CD14-positive monocyte (primary cell): ENCODE data around the gene RPTOR. TPM values are rescaled to one million over a fixed set of nuclear protein-coding genes. Genes with fewer than 3 reads are reported as not detected.

ENCODE experiments used
- DNase-seq, 3 donors: peaks; one replicate each; pipeline ENCODE4 v3.0.0-alpha.2; 2011 to 2022
- H2AFZ ChIP-seq: 2 replicates; pipeline ENCODE4 v1.6.0; 2012; ENCODE audit warnings: mild to moderate bottlenecking, low read depth, low read length, inconsistent platforms; ENCODE audit not compliant: insufficient read depth, poor library complexity, severe bottlenecking
- H3K27ac ChIP-seq, 2 donors: 1 replicate in 1 of 2; 2 replicates in 1 of 2; pipeline ENCODE4 v1.5.1; 2012 to 2013; ENCODE audit warnings: low read length in 2 of 2, control low read depth in 1 of 2, inconsistent platforms in 1 of 2, low read depth in 1 of 2, mild to moderate bottlenecking in 1 of 2
- H3K27me3 ChIP-seq, 2 donors: one replicate each; pipeline versions ENCODE4 v1.6.0 to v1.6.1; 2011 to 2013; ENCODE audit warnings: low read length in 2 of 2; ENCODE audit not compliant: control insufficient read depth in 2 of 2, insufficient read depth in 2 of 2
- H3K36me3 ChIP-seq, 2 donors: replicated peaks in 1 of 2; 1 replicate in 1 of 2; 2 replicates in 1 of 2; pipeline versions ENCODE4 v1.5.1 to v1.6.1; 2012 to 2013; ENCODE audit warnings: low read length in 2 of 2, control low read depth in 1 of 2, inconsistent platforms in 1 of 2, mild to moderate bottlenecking in 1 of 2; ENCODE audit not compliant: insufficient read depth in 2 of 2, control insufficient read depth in 1 of 2
- H3K4me1 ChIP-seq, 2 donors: 1 replicate in 1 of 2; 2 replicates in 1 of 2; pipeline versions ENCODE4 v1.5.1 to v1.6.1; 2012 to 2013; ENCODE audit warnings: low read length in 2 of 2, control low read depth in 1 of 2, inconsistent platforms in 1 of 2, mild to moderate bottlenecking in 1 of 2, moderate library complexity in 1 of 2; ENCODE audit not compliant: insufficient read depth in 2 of 2, control insufficient read depth in 1 of 2
- H3K4me2 ChIP-seq: replicated peaks from 2 replicates; pipeline ENCODE3; 2012; ENCODE audit warnings: low read length, moderate library complexity, mild to moderate bottlenecking; ENCODE audit not compliant: poor library complexity, severe bottlenecking; ENCODE audit errors: extremely low read depth
- H3K4me3 ChIP-seq, 3 experiments: fragments of 200-600 bp in 1 of 3; sonication (generic) in 1 of 3; replicated peaks in 1 of 3; 1 replicate in 2 of 3; 2 replicates in 1 of 3; pipeline ENCODE4 v1.5.1; 2011 to 2013; ENCODE audit warnings: low read length in 3 of 3, mild to moderate bottlenecking in 3 of 3, control low read depth in 2 of 3, low read depth in 2 of 3, inconsistent platforms in 1 of 3, moderate library complexity in 1 of 3
- H3K79me2 ChIP-seq: 2 replicates; pipeline ENCODE4 v1.6.0; 2012; ENCODE audit warnings: mild to moderate bottlenecking, control low read depth, inconsistent platforms, low read length, moderate library complexity; ENCODE audit not compliant: insufficient read depth
- H3K9ac ChIP-seq: 2 replicates; pipeline ENCODE4 v1.6.0; 2017; ENCODE audit warnings: low read length, mild to moderate bottlenecking; ENCODE audit not compliant: insufficient read depth, poor library complexity, severe bottlenecking
- H3K9me3 ChIP-seq, 2 donors: replicated peaks in 1 of 2; 1 replicate in 1 of 2; 2 replicates in 1 of 2; pipeline versions ENCODE4 v1.5.1 to v1.6.1; 2012 to 2013; ENCODE audit warnings: low read length in 2 of 2, control low read depth in 1 of 2; ENCODE audit not compliant: control insufficient read depth in 1 of 2, insufficient read depth in 1 of 2
- H4K20me1 ChIP-seq: 2 replicates; pipeline ENCODE4 v1.6.0; 2012; ENCODE audit warnings: mild to moderate bottlenecking, low read length, control low read depth, moderate library complexity; ENCODE audit not compliant: insufficient read depth
- H3K27ac Mint-ChIP-seq, 7 donors: one replicate each; pipeline ENCODE4 v1.8.0; 2020; ENCODE audit warnings: mild to moderate bottlenecking in 7 of 7, mixed read lengths in 7 of 7, moderate library complexity in 6 of 7, inconsistent platforms in 2 of 7
- H3K27me3 Mint-ChIP-seq, 3 donors: one replicate each; pipeline ENCODE4 v1.8.0; 2021 to 2022; ENCODE audit warnings: low read depth in 3 of 3, mild to moderate bottlenecking in 3 of 3, mixed read lengths in 3 of 3, moderate library complexity in 3 of 3, inconsistent platforms in 1 of 3
- H3K36me3 Mint-ChIP-seq, 2 donors: one replicate each; pipeline ENCODE4 v1.8.0; 2020; ENCODE audit warnings: mixed read lengths in 2 of 2, inconsistent platforms in 1 of 2, mild to moderate bottlenecking in 1 of 2
- H3K4me1 Mint-ChIP-seq: one replicate; pipeline ENCODE4 v1.8.0; 2020; ENCODE audit warnings: mild to moderate bottlenecking, mixed read lengths
- H3K4me3 Mint-ChIP-seq, 2 donors: one replicate each; pipeline ENCODE4 v1.8.0; 2020; ENCODE audit warnings: mild to moderate bottlenecking in 2 of 2, mixed read lengths in 2 of 2, moderate library complexity in 1 of 2
- H3K9me3 Mint-ChIP-seq, 7 donors: one replicate each; pipeline ENCODE4 v1.8.0; 2020 to 2022; ENCODE audit warnings: mixed read lengths in 7 of 7, mild to moderate bottlenecking in 6 of 7, moderate library complexity in 6 of 7, inconsistent platforms in 2 of 7
- CTCF ChIP-seq: fragments of 200-600 bp; IDR thresholded peaks from one replicate; pipeline ENCODE4 v1.8.0; 2022; ENCODE audit warnings: antibody characterized with exemption, mild to moderate bottlenecking
- WGBS: methylation state at CpG from one replicate; pipeline ENCODE4 v1.1.5; 2013; ENCODE audit warnings: missing lambda C conversion rate; ENCODE audit not compliant: insufficient coverage; 5-methylcytosine and 5-hydroxymethylcytosine counted together
- intact Hi-C, 2 donors: fragments of 100-400 bp; cut with micrococcal nuclease; formaldehyde crosslinking; loops; one replicate each; pipeline versions ENCODE4 v1.15.0 to v1.15.1; 2023
- polyA plus RNA-seq, 3 donors: library from polyadenylated mRNA; depleted of rRNA in 1 of 3; unstranded in 2 of 3; stranded (reverse) in 1 of 3; fragments of 300-500 nt in 2 of 3; fragments of >200 nt in 1 of 3; fragmentation: Illumina TruSeq in 2 of 3; gene quantifications; 1 replicate in 2 of 3; 2 replicates in 1 of 3; pipeline ENCODE4 v1.2.3, GENCODE V29; 2012 to 2021

RPTOR gene
- polyA plus RNA-seq, 3 donors, result 1.1 to 8.7 (median 2.6) TPM

- Histone ChIP-seq H3K79me2 (peaks cover 6% of the 10 kb centered on the region), H3K36me3 (no peaks in the 10 kb centered on the region), H3K9ac (no peak overlapping the region), H3K4me1 (no peaks in the 10 kb centered on the region), H2AFZ (no peak overlapping the region), H3K4me3 (no peak overlapping the region), H3K27ac (no peak overlapping the region), H4K20me1 (peaks cover 3% of the 10 kb centered on the region), H3K27me3 (no peaks in the 10 kb centered on the region), H3K4me2 (no peak overlapping the region), H3K9me3 (no peaks in the 10 kb centered on the region)
- no peak overlapping the region for H3K4me3 Mint-ChIP-seq
- peaks cover 0 to 8% of the 10 kb centered on the region in 2 donors for H3K36me3 Mint-ChIP-seq
- no peak for DNase-seq
- peaks cover 0 to 2% (median 0%) of the 10 kb centered on the region in 3 donors for H3K27me3 Mint-ChIP-seq
- WGBS, result 94% methylated on average over 9 of the region's 10 CpGs
- H3K4me1 Mint-ChIP-seq, result no peaks in the 10 kb centered on the region
- H3K9me3 Mint-ChIP-seq, result peaks cover 0 to 3% (median 0%) of the 10 kb centered on the region in 7 donors
- intact Hi-C loops, result no loop called here
- TF ChIP-seq CTCF, result no peak
- no peak overlapping the region for H3K27ac Mint-ChIP-seq
These were observed 172.5 kb downstream of the RPTOR start for GRCh38 chr17:80716986-80717719.

DNA sequence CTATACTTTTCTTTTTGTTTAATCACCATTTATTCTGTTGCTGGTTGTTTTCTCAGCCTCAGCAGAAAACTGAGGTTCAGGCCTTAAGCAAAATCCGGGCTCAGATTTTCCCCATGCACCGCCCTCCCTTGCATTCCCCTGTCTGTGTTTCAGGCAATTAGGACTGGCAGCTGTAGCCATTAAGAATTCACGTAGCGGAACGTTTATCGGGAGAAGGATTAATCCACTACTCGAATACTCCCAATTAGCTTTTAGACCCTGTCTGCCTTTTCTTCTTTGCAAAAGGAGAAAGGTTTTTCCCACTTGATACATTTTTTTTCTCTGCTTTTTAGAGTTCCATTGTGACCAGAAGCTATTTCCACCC, 173.1 kb downstream of the RPTOR start:
- H3K4me1 ChIP-seq, result no peaks in the 10 kb centered on the region
- WGBS, result 98% methylated on average over 6 of the region's 7 CpGs
- Mint-ChIP-seq H3K36me3 (peaks cover 0 to 8% of the 10 kb centered on the region in 2 donors), H3K9me3 (peaks cover 0 to 3% (median 0%) of the 10 kb centered on the region in 7 donors), H3K4me1 (no peaks in the 10 kb centered on the region), H3K27me3 (peaks cover 0 to 2% (median 0%) of the 10 kb centered on the region in 3 donors), H3K4me3 (no peak overlapping the region), H3K27ac (no peak overlapping the region)
- H3K27ac ChIP-seq, result no peak overlapping the region
- intact Hi-C loops, result no loop called here
- DNase-seq, result no peak
- no peak for TF ChIP-seq CTCF
- no peak overlapping the region for H3K4me3 ChIP-seq
- H2AFZ ChIP-seq, result no peak overlapping the region
- H3K36me3 ChIP-seq, result no peaks in the 10 kb centered on the region
- H3K27me3 ChIP-seq, result no peaks in the 10 kb centered on the region
- H3K79me2 ChIP-seq, result peaks cover 6% of the 10 kb centered on the region
- H3K9me3 ChIP-seq, result no peaks in the 10 kb centered on the region
- H4K20me1 ChIP-seq, result peaks cover 5% of the 10 kb centered on the region
- H3K9ac ChIP-seq, result no peak overlapping the region
- no peak overlapping the region for H3K4me2 ChIP-seq
